SHP77 (cell line): ENCODE data around the gene VCL.

ENCODE experiments used
- DNase-seq, 2 experiments: peaks; one replicate each; lab custom pipeline; 2025; lab: John Stamatoyannopoulos, UW

VCL gene

DNA sequence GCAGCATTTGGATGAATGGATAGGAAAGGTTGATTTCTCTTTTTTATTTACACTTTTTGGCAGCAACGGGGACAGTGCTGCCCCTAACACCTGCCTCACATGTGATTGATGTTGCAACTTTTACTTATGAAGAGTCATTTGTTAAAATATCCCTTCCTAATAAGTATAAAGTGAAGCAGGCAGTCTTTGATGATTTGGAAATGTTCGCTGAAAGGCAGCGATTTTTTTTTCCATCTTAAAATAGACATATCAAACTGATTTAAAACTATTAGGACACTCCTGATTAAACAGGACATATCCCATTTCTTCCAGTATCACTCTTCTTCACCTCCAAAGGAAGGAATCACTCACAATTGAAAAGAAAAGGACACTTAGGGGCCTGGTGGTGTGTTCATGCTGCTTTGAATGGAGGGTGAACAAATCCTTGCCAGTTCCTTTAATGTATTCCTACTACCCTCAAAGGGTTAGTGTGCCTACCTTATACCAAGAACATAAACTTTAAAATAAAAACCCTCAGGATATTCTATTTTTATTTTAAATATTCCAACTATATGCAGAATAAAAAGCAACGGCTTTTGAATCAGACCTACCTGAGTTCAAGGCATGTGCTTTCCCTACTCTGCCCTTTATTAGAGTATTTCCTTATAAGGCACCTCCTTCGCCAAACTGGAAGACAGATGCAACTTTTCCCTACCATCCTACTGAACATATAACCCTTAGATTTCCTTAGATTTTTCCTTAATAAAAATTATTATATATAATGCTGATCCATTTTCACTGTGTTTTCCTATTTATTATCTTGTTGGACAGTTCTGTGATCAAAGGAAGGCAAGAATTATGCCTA is 154.2 kb downstream of the VCL start:
- DNase-seq: no peak

DNA sequence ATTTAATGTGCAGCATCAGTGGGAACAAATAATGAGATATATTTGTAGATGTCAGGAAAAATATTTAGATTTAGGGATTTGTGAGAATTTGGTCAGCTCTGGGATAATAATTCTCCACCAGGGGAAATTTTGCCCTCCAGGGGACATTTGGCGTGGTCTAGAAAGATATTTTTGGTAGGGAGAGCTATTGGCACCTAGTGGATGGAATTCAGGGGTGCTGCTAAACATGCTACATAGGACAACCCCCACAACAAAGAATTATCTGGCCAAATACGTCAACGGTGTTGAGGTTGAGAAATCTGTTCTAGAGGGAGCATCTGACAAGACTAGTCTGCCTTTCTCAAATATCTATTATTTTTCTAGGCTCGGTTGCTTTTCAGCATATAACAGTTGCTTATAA is 155.2 kb downstream of the VCL start:
- no peak for DNase-seq

DNA sequence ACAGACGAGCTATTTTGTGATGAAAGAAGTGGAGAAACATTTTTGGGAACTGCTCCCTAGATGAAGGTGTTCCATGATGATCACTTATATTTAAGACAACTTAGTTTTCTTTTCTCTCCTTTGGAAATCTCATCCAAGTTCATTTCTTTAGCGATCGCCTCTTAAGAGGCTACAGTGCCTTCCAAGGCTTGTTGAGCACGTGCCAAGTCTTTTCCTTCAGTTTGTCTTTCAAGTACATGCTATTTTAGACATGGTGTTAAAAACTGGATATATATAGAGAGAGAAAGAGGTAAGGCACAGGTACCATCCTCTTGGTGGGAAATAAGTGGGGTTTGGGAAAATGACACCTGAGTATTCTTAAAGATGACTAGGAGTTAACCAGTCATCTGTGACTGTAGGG is 155.8 kb downstream of the VCL start:
- DNase-seq: no peak

DNA sequence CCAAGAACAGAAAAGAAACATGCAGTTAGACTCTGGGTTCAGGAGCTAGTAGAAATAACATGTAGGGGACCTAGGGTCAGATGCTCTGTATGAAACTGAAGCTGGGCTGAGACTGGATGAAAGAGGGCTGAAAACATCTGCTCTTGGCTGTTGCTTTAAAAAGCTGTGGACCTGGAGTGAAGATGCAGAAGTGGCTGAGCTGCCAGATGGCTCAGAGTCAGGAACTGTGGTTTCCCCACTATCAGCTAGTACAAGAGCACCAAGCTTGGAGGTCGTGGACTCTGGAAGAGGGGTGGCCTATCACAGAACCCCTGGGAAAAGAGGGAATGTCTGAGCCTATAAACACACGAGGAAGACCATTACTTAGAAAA is 159.0 kb downstream of the VCL start:
- DNase-seq: no peak

DNA sequence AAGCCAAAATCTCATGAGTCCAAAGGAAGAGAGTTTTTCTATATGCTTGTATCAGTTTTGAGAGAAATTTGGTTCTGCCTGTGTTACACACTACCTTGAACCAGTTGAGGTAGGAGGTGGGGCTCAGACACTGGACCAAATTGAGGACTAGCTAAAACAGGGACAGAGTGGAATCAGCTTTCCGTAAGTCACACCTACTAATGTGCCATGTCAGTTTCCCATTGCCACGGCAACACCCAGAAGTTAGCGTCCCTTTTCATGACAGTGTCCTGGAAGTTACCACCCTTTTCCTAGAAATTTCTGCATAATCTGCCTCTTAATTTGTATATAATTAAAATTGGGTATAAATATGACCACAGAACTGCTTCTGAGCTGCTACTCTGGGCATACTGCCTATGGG is 162.1 kb downstream of the VCL start:
- no peak for DNase-seq

DNA sequence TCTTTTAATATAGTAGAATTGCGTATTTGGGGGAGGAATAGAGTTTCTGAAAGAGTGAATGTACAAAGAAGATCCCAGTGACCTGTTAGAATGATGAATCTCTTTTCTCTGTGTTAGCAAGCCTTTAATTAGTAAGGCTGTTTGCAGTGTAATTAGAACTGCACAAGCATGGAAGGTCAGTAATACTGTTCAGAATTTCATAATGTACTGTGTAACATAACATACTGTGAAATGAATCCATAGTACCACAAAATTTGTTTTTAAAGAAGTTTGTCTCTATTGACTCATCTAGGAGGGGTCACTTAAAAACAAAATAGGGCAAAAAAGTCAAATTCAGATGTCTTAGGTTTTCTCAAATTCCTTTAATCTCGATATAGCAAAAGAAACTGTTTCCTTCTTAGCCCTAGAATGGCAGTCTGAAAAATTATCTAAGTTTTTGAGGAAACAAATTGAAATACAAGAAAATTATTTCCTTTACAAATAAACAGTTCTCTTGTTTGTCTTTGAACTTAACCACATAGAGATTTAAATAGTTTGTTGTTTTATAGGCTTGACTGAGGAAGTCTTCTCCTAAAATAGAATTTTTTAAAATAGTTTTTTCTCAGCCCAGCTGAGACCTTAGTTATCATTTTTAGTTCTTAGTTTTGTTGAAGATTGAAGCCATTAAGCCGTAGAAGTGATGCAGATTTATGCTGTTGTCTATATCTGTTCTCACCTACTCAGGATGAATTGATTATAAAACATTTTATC is 165.6 kb downstream of the VCL start:
- DNase-seq: no peak

DNA sequence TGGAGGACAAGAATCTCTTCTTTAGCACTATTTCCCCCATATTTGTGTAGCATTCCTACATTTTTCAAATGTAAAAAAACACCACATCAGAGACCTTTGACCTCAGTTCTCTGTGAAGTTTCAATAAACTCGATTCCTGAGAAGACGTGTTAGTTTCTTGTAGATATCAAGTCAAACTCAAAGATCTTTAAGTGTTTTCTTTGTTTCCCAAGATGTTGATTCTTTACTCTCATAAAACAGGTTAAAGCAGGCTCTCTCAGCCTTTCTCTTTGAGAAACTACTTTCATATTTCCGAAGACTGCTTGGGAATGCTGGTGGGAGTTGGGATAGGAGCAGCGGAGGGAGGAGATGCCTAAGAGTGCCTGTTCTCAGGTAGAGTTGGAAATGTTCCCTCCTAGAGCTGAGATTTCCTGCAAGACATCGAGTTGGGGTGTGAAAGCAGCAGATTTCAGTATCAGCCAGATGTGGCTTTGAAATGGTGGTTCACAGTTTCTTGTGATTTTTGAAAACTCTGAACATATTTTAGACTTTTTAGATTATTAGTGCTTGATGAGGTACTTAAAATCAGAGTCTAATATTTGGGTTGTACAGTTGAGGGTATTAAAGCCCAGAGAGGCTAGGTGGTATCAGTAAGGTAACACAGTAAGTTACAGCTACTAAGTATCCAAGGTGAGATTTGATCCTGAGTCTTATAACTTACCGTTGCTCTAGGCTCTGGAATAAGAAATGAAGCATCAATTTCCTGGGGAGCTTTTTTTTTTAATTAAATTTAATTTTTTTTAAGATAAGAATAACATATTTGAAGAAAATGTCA is 167.0 kb downstream of the VCL start:
- no peak for DNase-seq

DNA sequence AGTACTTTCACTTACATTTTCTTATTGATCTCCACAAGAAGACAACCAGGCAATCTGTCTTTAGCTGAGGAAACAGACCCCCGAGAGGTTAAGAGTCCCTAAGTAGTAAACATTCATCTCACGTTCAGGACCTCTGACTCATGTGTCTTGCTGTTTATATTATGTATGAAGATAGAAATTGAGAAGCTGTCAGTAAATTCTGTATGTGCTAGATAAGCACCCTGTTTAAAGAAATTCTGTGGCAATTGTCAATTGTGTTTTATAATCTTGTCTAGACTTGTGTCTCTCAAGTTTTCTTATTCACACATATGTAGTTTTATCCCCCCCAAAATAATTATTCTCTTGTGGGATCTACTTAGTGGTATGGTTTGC is 167.6 kb downstream of the VCL start:
- DNase-seq: no peak

DNA sequence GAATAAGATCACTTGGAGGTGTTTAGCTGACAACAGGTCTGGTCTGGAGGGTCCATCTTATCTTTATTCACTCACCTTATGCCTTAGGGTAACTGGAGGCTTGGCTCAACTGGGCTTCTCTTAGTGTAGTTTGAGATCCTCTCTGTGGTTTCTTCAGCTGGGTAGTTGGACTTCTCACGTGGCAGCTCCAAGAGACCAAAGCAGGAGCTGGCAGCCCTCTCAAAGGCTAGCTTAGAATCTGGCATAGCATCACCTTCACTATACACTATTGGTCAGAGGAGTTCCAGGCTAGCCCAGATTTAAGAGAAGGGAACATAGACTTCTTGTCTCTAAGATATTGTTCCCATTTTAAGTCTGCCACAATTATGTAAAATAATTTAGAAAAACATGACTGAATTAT is 169.5 kb downstream of the VCL start:
- DNase-seq: no peak
